Fibroblast of pulmonary artery (primary cell): ENCODE measurements around the gene PDE4D.

ENCODE experiments used
- DNase-seq: peaks from one replicate; pipeline ENCODE4 v3.0.0-alpha.2; 2010; ENCODE audit warnings: low read depth
- H3K4me3 ChIP-seq: replicated peaks from 2 replicates; pipeline ENCODE4 v1.5.1; 2011; ENCODE audit warnings: low read depth, mild to moderate bottlenecking, control low read depth, low read length, moderate library complexity
- CTCF ChIP-seq: IDR thresholded peaks from 2 replicates; pipeline ENCODE4 v1.5.1; 2011; ENCODE audit warnings: mild to moderate bottlenecking, control low read depth, low read length, inconsistent platforms; ENCODE audit errors: missing control alignments

The PDE4D gene

GRCh38 chr5:59184769-59185168, 708.8 kb downstream of the PDE4D start:
- H3K4me3 ChIP-seq: no peak overlapping the region
- DNase-seq: no peak
- TF ChIP-seq CTCF: no peak

- DNase-seq: no peak
- no peak for TF ChIP-seq CTCF
- no peak overlapping the region for H3K4me3 ChIP-seq
These were observed 710.8 kb downstream of the PDE4D start for GRCh38 chr5:59182760-59183159.

- TF ChIP-seq CTCF: no peak
- no peak for DNase-seq
- H3K4me3 ChIP-seq: no peak overlapping the region
These were observed 713.0 kb downstream of the PDE4D start for GRCh38 chr5:59180515-59180914.

- no peak overlapping the region for H3K4me3 ChIP-seq
- TF ChIP-seq CTCF: no peak
- DNase-seq: no peak
These were observed 713.8 kb downstream of the PDE4D start for GRCh38 chr5:59179704-59180103.

- no peak for TF ChIP-seq CTCF
- no peak overlapping the region for H3K4me3 ChIP-seq
- DNase-seq: no peak
These were observed 715.0 kb downstream of the PDE4D start for GRCh38 chr5:59178482-59178881.

GRCh38 chr5:59178071-59178470, 715.5 kb downstream of the PDE4D start:
- no peak overlapping the region for H3K4me3 ChIP-seq
- TF ChIP-seq CTCF: no peak
- no peak for DNase-seq

- no peak for TF ChIP-seq CTCF
- H3K4me3 ChIP-seq: no peak overlapping the region
- DNase-seq: no peak
These were observed 715.9 kb downstream of the PDE4D start for GRCh38 chr5:59177644-59178043.
